Activated CD4-positive, alpha-beta memory T cell treated with anti-CD3 and anti-CD28 coated beads for 36 hours (primary cell): ENCODE results near the gene GATB. TPM values are rescaled to one million over a fixed set of nuclear protein-coding genes. Genes with fewer than 3 reads are reported as not detected.

Experiments used
- CTCF ChIA-PET: fragments of 350-600 bp; sonication (Branson Sonifier 250); formaldehyde crosslinking; loops from one replicate; lab custom pipeline; 2021; ENCODE audit warnings: antibody characterized with exemption, inconsistent platforms; lab: Charles Lee
- POLR2A ChIA-PET: fragments of 350-600 bp; sonication (Branson Sonifier 250); formaldehyde crosslinking; loops from one replicate; lab custom pipeline; 2021; ENCODE audit warnings: antibody characterized with exemption; lab: Charles Lee
- DNase-seq: peaks from one replicate; pipeline ENCODE4 v3.0.0-alpha.2; 2020
- H3K27ac Mint-ChIP-seq: one replicate; pipeline ENCODE4 v1.8.0; 2021; ENCODE audit warnings: mixed read lengths
- H3K27me3 Mint-ChIP-seq: one replicate; pipeline ENCODE4 v1.8.0; 2021; ENCODE audit warnings: mixed read lengths
- H3K36me3 Mint-ChIP-seq: one replicate; pipeline ENCODE4 v1.8.0; 2021; ENCODE audit warnings: mixed read lengths
- H3K4me1 Mint-ChIP-seq: one replicate; pipeline ENCODE4 v1.8.0; 2021; ENCODE audit warnings: low read depth, mixed read lengths
- H3K4me3 Mint-ChIP-seq: one replicate; pipeline ENCODE4 v1.8.0; 2021; ENCODE audit warnings: mild to moderate bottlenecking, mixed read lengths
- H3K9me3 Mint-ChIP-seq: one replicate; pipeline ENCODE4 v1.8.0; 2021; ENCODE audit warnings: mixed read lengths
- intact Hi-C: fragments of 100-400 bp; cut with micrococcal nuclease; formaldehyde crosslinking; loops from one replicate; pipeline ENCODE4 v1.15.1; 2023
- total RNA-seq, 2 experiments: library from RNA; stranded (reverse); gene quantifications; one replicate each; pipeline ENCODE4 v1.2.3, GENCODE V29; 2021

The GATB gene
- total RNA-seq, 2 experiments from 2014 or later, result 16.1 to 16.5 TPM

DNA sequence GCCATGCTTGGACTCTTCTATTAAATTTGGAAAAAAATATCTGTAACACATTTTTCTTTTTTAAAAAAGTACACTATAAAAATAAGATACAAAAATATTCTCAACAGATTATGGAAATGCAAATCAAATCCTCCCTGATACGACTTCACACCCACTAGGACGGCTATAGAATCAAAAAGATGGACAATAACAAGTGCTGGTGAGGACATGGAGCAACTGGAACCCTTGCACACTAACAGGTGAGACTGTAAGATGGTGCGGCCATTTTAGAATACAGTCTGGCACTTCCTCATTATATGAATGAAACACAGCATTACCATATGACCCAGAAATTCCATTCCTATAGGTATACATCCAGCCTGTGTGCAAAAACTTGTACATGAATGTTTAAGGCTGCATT, 83.6 kb downstream of the GATB start:
- Mint-ChIP-seq H3K9me3 (no peaks in the 10 kb centered on the region), H3K27ac (no peak overlapping the region), H3K4me1 (no peaks in the 10 kb centered on the region), H3K27me3 (no peaks in the 10 kb centered on the region), H3K4me3 (no peak overlapping the region), H3K36me3 (peaks cover 4% of the 10 kb centered on the region)
- no peak for DNase-seq
- CTCF ChIA-PET, result no interaction called here
- POLR2A ChIA-PET, result no interaction called here
- intact Hi-C loops, result no loop called here

DNA sequence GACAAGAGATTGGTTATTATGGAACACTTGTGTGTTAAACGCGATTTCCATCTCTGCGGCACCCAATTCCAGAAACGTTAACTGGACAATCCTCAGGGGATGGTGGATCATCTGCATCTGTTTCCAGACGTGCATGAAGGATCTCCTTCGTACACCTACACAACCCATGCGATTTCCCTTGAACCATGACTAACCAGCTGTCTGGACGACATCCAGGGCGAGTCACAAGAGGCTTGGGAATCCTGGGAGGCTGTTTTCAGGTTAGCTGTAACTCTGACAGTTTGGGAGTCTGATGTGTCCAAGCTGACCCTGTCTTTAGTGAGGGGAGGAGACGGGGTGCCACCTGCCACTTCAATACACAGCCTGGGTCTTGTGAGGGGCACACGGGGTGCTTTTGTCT, 84.5 kb downstream of the GATB start:
- H3K27me3 Mint-ChIP-seq, result no peaks in the 10 kb centered on the region
- H3K4me1 Mint-ChIP-seq, result no peaks in the 10 kb centered on the region
- no peak overlapping the region for H3K27ac Mint-ChIP-seq
- no peak overlapping the region for H3K4me3 Mint-ChIP-seq
- H3K36me3 Mint-ChIP-seq, result peaks cover 4% of the 10 kb centered on the region
- no peak for DNase-seq
- ChIA-PET CTCF (no interaction called here), POLR2A (no interaction called here)
- intact Hi-C loops, result no loop called here
- H3K9me3 Mint-ChIP-seq, result no peaks in the 10 kb centered on the region

DNA sequence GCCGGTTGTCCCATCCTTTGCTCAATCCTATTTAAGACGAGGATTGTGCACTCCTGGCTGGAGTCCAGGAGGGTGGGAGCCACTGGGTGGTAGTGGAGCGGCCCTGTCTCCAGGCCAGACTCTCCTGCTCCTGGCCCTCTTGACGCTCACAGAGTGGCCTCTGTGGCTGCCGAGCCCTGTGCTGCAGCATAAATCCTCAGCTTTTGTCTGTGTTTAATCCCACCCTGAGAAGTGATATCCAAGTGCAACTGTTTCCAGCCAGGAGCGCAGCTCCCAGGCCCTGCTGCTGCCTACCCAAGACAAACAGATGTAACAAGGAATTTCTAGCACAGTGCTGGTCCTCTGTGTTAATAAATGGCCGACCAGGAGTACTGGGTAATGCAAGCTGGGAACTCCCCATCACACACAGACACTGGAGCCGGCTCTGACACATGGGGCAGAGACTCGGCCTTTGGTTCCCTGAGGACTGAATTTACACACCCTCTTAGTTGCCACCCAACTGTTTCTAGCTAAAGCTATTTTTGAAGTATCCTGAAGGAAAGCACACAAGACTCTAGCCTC, 85.3 kb downstream of the GATB start:
- DNase-seq, result no peak
- ChIA-PET CTCF (no interaction called here), POLR2A (no interaction called here)
- Mint-ChIP-seq H3K4me3 (no peak overlapping the region), H3K27me3 (no peaks in the 10 kb centered on the region), H3K36me3 (peaks cover 4% of the 10 kb centered on the region), H3K9me3 (no peaks in the 10 kb centered on the region), H3K27ac (no peak overlapping the region), H3K4me1 (no peaks in the 10 kb centered on the region)
- intact Hi-C loops, result no loop called here

DNA sequence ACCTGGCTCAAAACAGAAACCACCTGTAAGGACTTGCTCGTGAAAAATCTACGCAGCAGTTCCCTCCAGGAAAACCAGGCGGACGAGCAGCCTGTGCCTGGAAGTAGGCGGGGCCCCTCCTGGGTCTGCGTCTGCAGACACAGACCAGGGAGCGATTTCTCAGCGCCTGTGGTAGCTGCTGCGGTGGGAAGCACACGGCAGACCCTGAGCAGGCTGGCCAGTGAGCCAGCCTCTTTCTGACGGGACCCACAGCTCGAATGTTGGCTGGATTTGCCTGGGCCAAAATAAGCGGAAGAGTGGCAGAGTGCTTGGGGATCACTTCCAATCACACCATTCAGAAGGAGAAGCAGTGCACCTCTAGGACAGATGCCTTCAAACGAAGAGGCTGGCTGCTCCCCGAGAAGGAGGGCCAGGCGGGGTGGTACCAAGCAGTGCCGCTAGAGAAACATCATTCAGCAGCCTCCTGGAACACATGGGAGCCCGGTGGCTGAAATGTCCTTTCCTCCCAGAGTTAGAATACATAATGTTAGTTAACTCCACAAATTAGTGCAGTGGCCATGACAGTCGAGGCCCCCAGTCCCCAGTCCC, 85.9 kb downstream of the GATB start:
- ChIA-PET POLR2A (no interaction called here), CTCF (no interaction called here)
- Mint-ChIP-seq H3K27me3 (no peaks in the 10 kb centered on the region), H3K4me3 (no peak overlapping the region), H3K9me3 (no peaks in the 10 kb centered on the region), H3K36me3 (peaks cover 4% of the 10 kb centered on the region), H3K4me1 (no peaks in the 10 kb centered on the region), H3K27ac (no peak overlapping the region)
- DNase-seq, result no peak
- intact Hi-C loops, result no loop called here

DNA sequence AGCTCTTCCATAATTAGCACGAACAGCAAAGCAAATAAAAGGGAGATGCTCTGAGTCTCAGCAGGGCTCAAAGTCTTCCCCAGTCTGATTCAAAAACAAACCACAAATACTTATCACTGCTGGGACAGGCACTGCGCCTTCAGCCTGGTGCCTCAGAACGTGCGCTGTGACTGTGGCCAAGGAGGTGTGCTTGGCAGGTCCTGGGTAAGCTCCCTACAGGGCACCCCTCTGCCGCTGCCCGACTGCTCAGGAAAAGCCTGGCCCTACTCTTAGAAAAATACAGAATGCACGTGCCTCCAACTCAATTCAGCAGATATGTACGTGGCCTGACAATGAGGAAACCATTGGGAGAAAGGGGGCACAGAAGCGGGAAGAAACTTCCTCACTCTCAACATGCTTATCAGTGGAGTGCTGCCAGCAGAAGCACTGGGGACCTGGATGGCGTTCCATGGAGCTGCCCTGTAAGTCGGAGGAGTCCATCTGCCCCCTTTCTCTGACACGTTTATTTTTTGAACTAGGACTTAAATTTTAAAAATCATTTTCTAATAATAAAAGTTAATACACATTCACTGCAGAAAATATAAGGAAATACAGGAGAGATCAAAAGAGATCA, 86.8 kb downstream of the GATB start:
- ChIA-PET POLR2A (no interaction called here), CTCF (no interaction called here)
- intact Hi-C loops, result no loop called here
- peaks cover 4% of the 10 kb centered on the region for H3K36me3 Mint-ChIP-seq
- no peak overlapping the region for H3K4me3 Mint-ChIP-seq
- no peaks in the 10 kb centered on the region for H3K4me1 Mint-ChIP-seq
- no peak for DNase-seq
- H3K9me3 Mint-ChIP-seq, result no peaks in the 10 kb centered on the region
- H3K27ac Mint-ChIP-seq, result no peak overlapping the region
- H3K27me3 Mint-ChIP-seq, result no peaks in the 10 kb centered on the region

DNA sequence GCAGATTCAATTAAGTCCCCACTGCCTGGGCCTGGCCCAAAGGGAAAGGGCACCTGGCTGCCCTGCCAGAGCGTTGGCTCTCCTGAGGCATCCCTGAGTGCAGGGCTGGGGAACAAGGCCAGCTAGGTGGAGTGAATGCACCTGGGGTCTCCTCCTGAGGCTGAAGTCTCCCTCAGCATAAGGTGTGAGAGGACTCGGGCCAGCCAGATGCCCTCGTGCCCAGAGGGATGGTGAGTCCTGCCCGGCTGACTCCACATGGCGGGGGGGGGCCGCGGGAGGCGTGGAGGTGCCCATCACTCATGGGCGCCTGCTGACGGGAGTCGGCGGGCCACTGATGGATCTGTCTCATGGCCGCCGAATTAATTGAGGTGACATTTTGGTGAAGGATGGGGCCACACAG, 87.8 kb downstream of the GATB start:
- intact Hi-C loops, result no loop called here
- POLR2A ChIA-PET, result no interaction called here
- CTCF ChIA-PET, result no interaction called here
- DNase-seq, result no peak
- H3K4me3 Mint-ChIP-seq, result no peak overlapping the region
- no peaks in the 10 kb centered on the region for H3K9me3 Mint-ChIP-seq
- no peak overlapping the region for H3K27ac Mint-ChIP-seq
- H3K27me3 Mint-ChIP-seq, result no peaks in the 10 kb centered on the region
- H3K36me3 Mint-ChIP-seq, result no peaks in the 10 kb centered on the region
- H3K4me1 Mint-ChIP-seq, result no peaks in the 10 kb centered on the region

DNA sequence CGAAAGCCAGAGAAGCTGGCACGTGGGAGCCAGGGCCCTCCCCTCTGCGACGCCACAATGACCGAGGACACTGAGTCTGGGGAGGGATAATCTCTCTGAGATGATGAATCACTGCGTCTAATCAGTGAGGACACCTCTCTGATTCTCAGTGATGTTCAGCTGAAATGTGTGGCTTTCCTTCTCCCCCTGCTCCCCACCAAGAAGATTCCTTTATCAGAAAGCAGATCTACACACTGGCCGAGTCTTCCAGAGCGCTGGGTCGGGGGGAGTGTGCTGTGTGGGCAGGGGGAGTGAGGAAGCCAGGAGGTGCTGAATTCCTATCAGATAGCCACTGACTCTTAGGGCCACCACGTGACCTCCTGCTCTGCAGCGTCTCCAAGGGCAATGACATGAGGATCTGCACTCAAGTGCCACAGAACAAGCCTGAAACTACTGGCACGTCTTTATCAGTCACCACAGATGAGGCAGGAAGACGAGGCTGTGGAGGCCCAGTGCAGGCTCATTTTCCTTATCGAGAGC, 89.2 kb downstream of the GATB start:
- POLR2A ChIA-PET, result no interaction called here
- H3K27me3 Mint-ChIP-seq, result no peaks in the 10 kb centered on the region
- CTCF ChIA-PET, result no interaction called here
- intact Hi-C loops, result no loop called here
- no peak for DNase-seq
- H3K4me1 Mint-ChIP-seq, result no peaks in the 10 kb centered on the region
- no peaks in the 10 kb centered on the region for H3K36me3 Mint-ChIP-seq
- H3K27ac Mint-ChIP-seq, result no peak overlapping the region
- H3K4me3 Mint-ChIP-seq, result no peak overlapping the region
- no peaks in the 10 kb centered on the region for H3K9me3 Mint-ChIP-seq

DNA sequence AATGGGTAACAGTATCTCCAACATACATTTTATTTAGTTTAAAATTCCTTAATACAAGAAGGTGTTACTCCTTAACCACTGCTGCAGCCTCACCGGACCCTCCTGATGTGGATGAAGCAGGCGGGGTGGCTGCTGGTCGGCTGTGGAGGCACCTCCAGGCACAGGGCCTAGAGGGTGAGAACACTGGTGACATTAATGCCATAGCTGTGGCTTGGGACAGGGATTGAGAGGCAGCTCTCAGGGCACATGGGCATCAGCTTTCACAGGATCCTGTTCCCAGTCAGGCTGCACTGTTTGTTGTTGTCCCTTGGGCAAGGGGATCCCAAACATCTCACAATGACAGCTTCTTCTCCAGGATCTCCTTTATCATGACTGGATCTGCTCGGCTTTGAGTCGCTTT, 90.0 kb downstream of the GATB start:
- Mint-ChIP-seq H3K9me3 (no peaks in the 10 kb centered on the region), H3K4me1 (no peaks in the 10 kb centered on the region)
- POLR2A ChIA-PET, result no interaction called here

DNA sequence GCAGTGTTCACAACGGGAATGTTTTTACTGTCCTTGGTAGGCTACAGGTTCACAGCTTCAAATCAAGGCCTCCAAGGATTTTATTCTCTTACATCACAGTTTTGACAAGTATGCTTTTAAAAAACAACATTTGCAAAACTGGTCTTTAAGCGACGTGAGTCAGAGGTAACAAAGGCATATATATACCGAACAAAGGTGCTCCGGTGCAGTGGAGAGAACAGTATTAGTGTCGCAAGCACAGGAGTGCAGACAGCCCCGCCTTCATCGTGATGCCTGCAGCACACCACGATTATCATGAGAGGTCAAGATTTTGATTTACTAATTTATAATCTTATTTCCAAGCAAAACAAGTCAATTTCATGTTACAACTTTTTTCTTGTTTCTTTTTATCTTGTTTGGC, 90.8 kb downstream of the GATB start:
- Mint-ChIP-seq H3K27me3 (no peaks in the 10 kb centered on the region), H3K4me1 (no peaks in the 10 kb centered on the region), H3K9me3 (no peaks in the 10 kb centered on the region), H3K36me3 (no peaks in the 10 kb centered on the region), H3K27ac (no peak overlapping the region), H3K4me3 (no peak overlapping the region)
- ChIA-PET POLR2A (no interaction called here), CTCF (no interaction called here)
- intact Hi-C loops, result no loop called here
- no peak for DNase-seq

More for the DNA sequence above, 90.0 kb downstream of the GATB start:
- Mint-ChIP-seq H3K36me3 (no peaks in the 10 kb centered on the region), H3K27ac (no peak overlapping the region), H3K4me3 (no peak overlapping the region), H3K27me3 (no peaks in the 10 kb centered on the region)
- no peak for DNase-seq
- CTCF ChIA-PET, result no interaction called here
- intact Hi-C loops, result no loop called here

DNA sequence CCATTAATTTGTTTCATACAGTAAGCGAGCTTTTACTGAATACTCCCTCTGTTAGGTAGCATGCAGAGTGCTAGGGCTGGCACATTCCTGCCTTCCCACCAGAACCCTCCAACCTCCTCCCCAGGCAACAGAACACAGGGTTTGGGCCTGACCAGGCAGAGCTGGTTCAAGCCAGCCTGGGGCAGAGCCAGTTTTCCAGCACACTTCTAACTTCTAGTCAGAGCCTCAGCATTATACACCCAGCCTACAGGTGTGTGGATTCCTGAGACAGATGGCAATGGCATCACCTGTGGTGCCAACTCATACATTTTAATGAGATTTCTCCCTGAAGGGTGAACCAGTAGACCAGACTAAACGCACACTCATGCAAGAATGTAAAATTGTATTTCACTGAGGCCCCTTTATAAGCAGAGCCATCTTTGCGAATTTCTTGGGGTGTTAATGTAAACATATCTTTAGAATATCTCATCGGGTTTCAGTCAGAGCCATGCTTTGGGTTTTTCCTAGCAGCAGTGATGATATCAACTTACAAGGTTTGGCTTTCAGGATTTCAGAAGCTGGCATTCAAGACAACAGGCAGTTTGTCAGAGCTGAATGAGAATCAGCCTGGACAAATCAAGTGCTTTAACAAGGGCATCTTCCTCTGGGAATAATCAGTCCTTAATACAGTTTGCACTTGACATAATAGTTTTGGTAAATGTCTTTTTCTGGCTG, 92.0 kb downstream of the GATB start:
- no peak for DNase-seq
- ChIA-PET CTCF (no interaction called here), POLR2A (no interaction called here)
- no peaks in the 10 kb centered on the region for H3K36me3 Mint-ChIP-seq
- H3K27ac Mint-ChIP-seq, result no peak overlapping the region
- intact Hi-C loops, result no loop called here
- H3K4me3 Mint-ChIP-seq, result no peak overlapping the region
- no peaks in the 10 kb centered on the region for H3K9me3 Mint-ChIP-seq
- H3K27me3 Mint-ChIP-seq, result no peaks in the 10 kb centered on the region
- H3K4me1 Mint-ChIP-seq, result no peaks in the 10 kb centered on the region

DNA sequence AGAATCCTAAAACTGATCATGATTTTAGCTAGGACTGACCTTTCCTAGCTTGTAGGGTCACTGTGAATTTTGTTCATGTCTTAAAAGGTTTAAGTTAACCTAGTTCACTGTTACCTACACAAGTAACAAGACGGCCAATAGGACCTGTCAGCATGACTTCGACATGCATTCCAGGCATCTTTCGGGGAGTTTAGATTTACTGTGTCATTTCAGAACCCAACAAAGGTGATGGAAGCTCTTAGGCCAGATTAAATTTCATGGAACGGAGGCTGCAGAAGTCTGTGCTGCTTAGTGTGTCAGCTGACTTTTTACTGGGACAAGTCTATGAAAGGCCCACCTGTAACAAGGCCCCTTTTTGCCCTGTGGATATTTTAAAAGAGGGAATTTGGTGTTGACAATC, 93.1 kb downstream of the GATB start:
- POLR2A ChIA-PET, result interaction anchor here (0.6 kb wide), 1 partner anchor 28 kb away, joined by 3 read pairs; no protein-coding TSS in a partner anchor
- Mint-ChIP-seq H3K27ac (no peak overlapping the region), H3K27me3 (no peaks in the 10 kb centered on the region), H3K4me1 (no peaks in the 10 kb centered on the region), H3K9me3 (no peaks in the 10 kb centered on the region), H3K4me3 (no peak overlapping the region), H3K36me3 (no peaks in the 10 kb centered on the region)
- no peak for DNase-seq
- intact Hi-C loops, result no loop called here
- CTCF ChIA-PET, result interaction anchor here (0.9 to 1.2 kb wide), 2 partner anchors 24 to 135 kb away, joined by 3 read pairs; no protein-coding TSS in a partner anchor

DNA sequence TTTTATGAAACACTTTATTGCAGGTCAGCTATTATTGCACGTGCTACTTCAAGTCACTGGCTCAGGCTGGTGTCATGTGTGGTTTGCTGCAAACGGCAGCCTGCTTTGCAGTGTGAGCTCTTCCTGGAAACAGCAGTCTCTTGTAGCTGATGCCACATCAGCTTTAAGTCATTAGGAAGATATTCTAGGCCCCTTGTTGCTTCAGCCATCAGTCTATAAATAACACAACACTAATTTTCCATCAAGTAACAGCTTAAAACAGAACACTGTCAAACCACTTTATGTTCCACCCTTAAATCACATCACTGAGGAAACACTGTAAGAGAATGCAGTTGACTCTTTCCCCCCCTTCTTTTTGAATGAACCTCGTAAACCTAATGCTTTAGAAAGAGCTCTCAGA, 93.8 kb downstream of the GATB start:
- intact Hi-C loops, result no loop called here
- DNase-seq, result no peak
- Mint-ChIP-seq H3K4me3 (no peak overlapping the region), H3K27ac (no peak overlapping the region), H3K9me3 (no peaks in the 10 kb centered on the region), H3K4me1 (no peaks in the 10 kb centered on the region), H3K27me3 (no peaks in the 10 kb centered on the region), H3K36me3 (no peaks in the 10 kb centered on the region)
- CTCF ChIA-PET, result interaction anchor here (0.9 to 1.2 kb wide), 2 partner anchors 23 to 136 kb away, joined by 3 read pairs; no protein-coding TSS in a partner anchor
- POLR2A ChIA-PET, result no interaction called here
